Suppressor macrophage (primary cell): ENCODE measurements around the gene ERVK3-1.
"Not testable (repeated sequence)": the region's sequence is repeated elsewhere in the genome, so short reads cannot be mapped to it uniquely, and the experiment has no call there.

Experiments
- DNase-seq, 4 experiments: peaks; one replicate each; pipeline ENCODE4 v3.0.0-alpha.2; 2020 to 2022
- total RNA-seq, 17 experiments: gene quantifications; one replicate each; lab custom pipeline; 2026; ENCODE audit warnings: mixed read lengths in 6 of 17, inconsistent platforms in 3 of 17; lab: John Stamatoyannopoulos, UW

The ERVK3-1 gene
- 2.5 to 14.5 (median 6.7) reads per million in 17 experiments for total RNA-seq

- peak; percentile 99 to 100 (median 99) for DNase-seq
Observed at GRCh38 chr19:58305065-58305931, at the start of gene ERVK3-1. ERVK3-1 (plus strand) TSS chr19:58305377; CDS start chr19:58312169, 6,792 bp downstream.

- not testable (repeated sequence) for DNase-seq
Observed at GRCh38 chr19:58258259-58258658, 46.9 kb upstream of the ERVK3-1 start.

- DNase-seq, result no peak
Observed at GRCh38 chr19:58261600-58261967, 43.6 kb upstream of the ERVK3-1 start.

GRCh38 chr19:58261968-58262921 lies 42.9 kb upstream of the ERVK3-1 start:
- DNase-seq, result peak in 2 of 4 experiments; percentile 2 to 9

GRCh38 chr19:58262922-58263296 lies 42.3 kb upstream of the ERVK3-1 start:
- no peak for DNase-seq

GRCh38 chr19:58265100-58265499 lies 40.1 kb upstream of the ERVK3-1 start:
- no peak for DNase-seq

- DNase-seq, result no peak
Observed at GRCh38 chr19:58268344-58268743, 36.8 kb upstream of the ERVK3-1 start.

- no peak for DNase-seq
Observed at GRCh38 chr19:58274771-58275201, 30.4 kb upstream of the ERVK3-1 start.

GRCh38 chr19:58275564-58275963 lies 29.6 kb upstream of the ERVK3-1 start:
- no peak for DNase-seq

GRCh38 chr19:58277197-58277596 lies 28.0 kb upstream of the ERVK3-1 start:
- DNase-seq, result no peak

- DNase-seq, result no peak
Observed at GRCh38 chr19:58277748-58278540, 27.2 kb upstream of the ERVK3-1 start.

- peak; percentile 99 for DNase-seq
Observed at GRCh38 chr19:58278541-58279041, 26.6 kb upstream of the ERVK3-1 start, which contains the start of gene ZNF8. ZNF8 (plus strand) TSS chr19:58278955; CDS start chr19:58279082, 127 bp downstream.

GRCh38 chr19:58279042-58279924 lies 25.9 kb upstream of the ERVK3-1 start:
- DNase-seq, result peak; percentile 53 to 78 (median 63)

- no peak for DNase-seq
Observed at GRCh38 chr19:58279925-58280316, 25.3 kb upstream of the ERVK3-1 start.

GRCh38 chr19:58284199-58284598 lies 21.0 kb upstream of the ERVK3-1 start:
- DNase-seq, result no peak

GRCh38 chr19:58291943-58292342 lies 13.2 kb upstream of the ERVK3-1 start:
- DNase-seq, result no peak

- no peak for DNase-seq
Observed at GRCh38 chr19:58294743-58295374, 10.3 kb upstream of the ERVK3-1 start.

GRCh38 chr19:58296104-58296503 lies 9.1 kb upstream of the ERVK3-1 start:
- no peak for DNase-seq

- no peak for DNase-seq
Observed at GRCh38 chr19:58300620-58301019, 4.6 kb upstream of the ERVK3-1 start.

- DNase-seq, result no peak
Observed at GRCh38 chr19:58304255-58304654, 922 bp upstream of the ERVK3-1 start.

GRCh38 chr19:58304748-58305064 lies 471 bp upstream of the ERVK3-1 start:
- no peak for DNase-seq
